Caco-2 (cell line): ENCODE results near the gene RNF14. TPM values are rescaled to one million over a fixed set of nuclear protein-coding genes. Genes with fewer than 3 reads are reported as not detected.

Source experiments
- BruUV-seq: library from RNA; stranded (reverse); fragments of 400-500 nt; replicated peaks from 2 replicates; lab custom pipeline; 2021; lab: Mats Ljungman, UMichigan
- CTCF ChIA-PET: fragments of 300-600 bp; sonication (Branson Sonifier 250); formaldehyde crosslinking; loops from one replicate; lab custom pipeline; 2022; ENCODE audit warnings: antibody characterized with exemption; lab: Charles Lee
- POLR2A ChIA-PET: fragments of 300-600 bp; sonication (Branson Sonifier 250); formaldehyde crosslinking; loops from one replicate; lab custom pipeline; 2022; ENCODE audit warnings: antibody characterized with exemption; lab: Charles Lee
- DNase-seq, 2 experiments: peaks; one replicate each; pipeline versions ENCODE4 v3.0.0 to v3.0.0-alpha.2; 2020 to 2022
- H3K27me3 ChIP-seq: replicated peaks from 2 replicates; pipeline ENCODE4 v1.6.0; 2011; ENCODE audit warnings: low read length; ENCODE audit not compliant: control insufficient read depth, insufficient read depth
- H3K36me3 ChIP-seq: 2 replicates; pipeline ENCODE4 v1.5.1; 2011; ENCODE audit warnings: low read length; ENCODE audit not compliant: control insufficient read depth, insufficient read depth
- H3K4me1 ChIP-seq: fragments of 250-450 bp; sonication (Bioruptor Pico); 2 replicates; pipeline ENCODE4 v1.5.1; 2020; ENCODE audit warnings: mild to moderate bottlenecking
- H3K4me3 ChIP-seq: 2 replicates; pipeline ENCODE4 v1.5.1; 2011; ENCODE audit warnings: low read depth, mild to moderate bottlenecking, control low read depth, low read length
- H3K9me3 ChIP-seq: fragments of 250-450 bp; sonication (Bioruptor Pico); 2 replicates; pipeline ENCODE4 v1.5.1; 2020; ENCODE audit warnings: mild to moderate bottlenecking, moderate library complexity
- H3K27ac Mint-ChIP-seq: one replicate; pipeline ENCODE4 v1.8.0; 2022; ENCODE audit warnings: mixed read lengths; ENCODE audit not compliant: unreplicated experiment
- H3K27me3 Mint-ChIP-seq: one replicate; pipeline ENCODE4 v1.8.0; 2022; ENCODE audit warnings: mixed read lengths; ENCODE audit not compliant: insufficient read depth, unreplicated experiment
- H3K36me3 Mint-ChIP-seq: one replicate; pipeline ENCODE4 v1.8.0; 2022; ENCODE audit warnings: mild to moderate bottlenecking, mixed read lengths; ENCODE audit not compliant: insufficient read depth, unreplicated experiment
- H3K4me1 Mint-ChIP-seq: one replicate; pipeline ENCODE4 v1.8.0; 2022; ENCODE audit warnings: low read depth, mixed read lengths; ENCODE audit not compliant: unreplicated experiment
- H3K4me3 Mint-ChIP-seq: one replicate; pipeline ENCODE4 v1.8.0; 2022; ENCODE audit warnings: mild to moderate bottlenecking, moderate library complexity, mixed read lengths; ENCODE audit not compliant: unreplicated experiment
- H3K9me3 Mint-ChIP-seq: one replicate; pipeline ENCODE4 v1.8.0; 2022; ENCODE audit warnings: mixed read lengths; ENCODE audit not compliant: unreplicated experiment
- CTCF ChIP-seq, 2 experiments: fragments of 200-600 bp in 1 of 2; IDR thresholded peaks; 1 replicate in 1 of 2; 2 replicates in 1 of 2; pipeline versions ENCODE4 v1.5.1 to v1.8.0; 2011 to 2022; ENCODE audit warnings: antibody characterized with exemption in 1 of 2, control low read depth in 1 of 2, inconsistent platforms in 1 of 2, low read depth in 1 of 2, low read length in 1 of 2, mild to moderate bottlenecking in 1 of 2, moderate library complexity in 1 of 2; ENCODE audit not compliant: insufficient read depth in 1 of 2, severe bottlenecking in 1 of 2, unreplicated experiment in 1 of 2
- intact Hi-C: fragments of 100-400 bp; cut with micrococcal nuclease; formaldehyde crosslinking; loops from one replicate; pipeline ENCODE4 v1.10.0; 2022; ENCODE audit not compliant: unreplicated experiment
- total RNA-seq: library from RNA; stranded (reverse); gene quantifications from 2 replicates; pipeline ENCODE4 v1.2.3, GENCODE V29; 2022

Gene RNF14
- total RNA-seq, 1 experiment from 2014 or later = 38.7 TPM

- intact Hi-C loops = no loop called here
- TF ChIP-seq CTCF (IDR thresholded peaks at IDR 0.05; ENCODE audit: insufficient read depth in 1 of 2, low read depth in 1 of 2, low read length in 1 of 2, severe bottlenecking in 1 of 2, unreplicated experiment in 1 of 2) = no peak
- no peak overlapping the region for H3K27ac Mint-ChIP-seq
These were observed 42.8 kb downstream of the RNF14 start for GRCh38 chr5:142011572-142012185.

GRCh38 chr5:142012186-142012785 lies 43.4 kb downstream of the RNF14 start:
- CTCF ChIA-PET = interaction anchor here (0.9 to 2.7 kb wide), 9 partner anchors 12 to 300 kb away, joined by 3 to 19 read pairs (median 3); partner anchors contain the start of gene RNF14
- Mint-ChIP-seq H3K9me3 (no peaks in the 10 kb centered on the region), H3K27me3 (no peaks in the 10 kb centered on the region), H3K4me1 (peaks cover 7% of the 10 kb centered on the region), H3K27ac (peak overlapping the region; percentile 94), H3K4me3 (peak overlapping the region; percentile 85), H3K36me3 (peaks cover 19% of the 10 kb centered on the region)
- H3K4me3 ChIP-seq = peak overlapping the region; percentile 87
- POLR2A ChIA-PET = interaction anchor here (0.5 to 1.1 kb wide), 3 partner anchors 43 to 167 kb away, joined by 3 to 16 read pairs (median 7); partner anchors contain the start of gene RNF14
- TSS peak; percentile 55 for BruUV-seq
- peak in 1 of 2 experiments; percentile 31 for TF ChIP-seq CTCF (IDR thresholded peaks at IDR 0.05; ENCODE audit: insufficient read depth in 1 of 2, low read depth in 1 of 2, low read length in 1 of 2, severe bottlenecking in 1 of 2, unreplicated experiment in 1 of 2)
- intact Hi-C loops = no loop called here
- no peaks in the 10 kb centered on the region for H3K9me3 ChIP-seq
- peak in 1 of 2 experiments; percentile 35 for DNase-seq
- H3K27me3 ChIP-seq = no peaks in the 10 kb centered on the region
- H3K36me3 ChIP-seq = no peaks in the 10 kb centered on the region
- peaks cover 4% of the 10 kb centered on the region; the same call in 1 of the 2 replicates for H3K4me1 ChIP-seq

More at GRCh38 chr5:142011572-142012185, 42.8 kb downstream of the RNF14 start:
- peaks cover 4% of the 10 kb centered on the region; the same call in 1 of the 2 replicates for H3K4me1 ChIP-seq
- no peaks in the 10 kb centered on the region for H3K27me3 ChIP-seq
- BruUV-seq = no TSS peak
- Mint-ChIP-seq H3K4me1 (peaks cover 7% of the 10 kb centered on the region), H3K4me3 (peak overlapping the region; percentile 85), H3K36me3 (peaks cover 19% of the 10 kb centered on the region), H3K9me3 (no peaks in the 10 kb centered on the region), H3K27me3 (no peaks in the 10 kb centered on the region)
- H3K4me3 ChIP-seq = no peak overlapping the region
- H3K9me3 ChIP-seq = no peaks in the 10 kb centered on the region
- no peak for DNase-seq
- peaks cover 1% of the 10 kb centered on the region; the same call in 1 of the 2 replicates for H3K36me3 ChIP-seq
- CTCF ChIA-PET = interaction anchor here (0.9 to 2.7 kb wide), 7 partner anchors 25 to 301 kb away, joined by 3 to 19 read pairs (median 3); partner anchors contain the start of gene RNF14
- POLR2A ChIA-PET = interaction anchor here (0.5 to 1.1 kb wide), 2 partner anchors 99 to 166 kb away, joined by 3 to 7 read pairs; no protein-coding TSS in a partner anchor

- ChIA-PET POLR2A (interaction anchor here (0.7 to 1.1 kb wide), 2 partner anchors 44 to 98 kb away, joined by 3 to 16 read pairs; partner anchors contain the start of gene RNF14), CTCF (interaction anchor here (1.0 to 2.7 kb wide), 7 partner anchors 12 to 299 kb away, joined by 3 to 19 read pairs (median 3); partner anchors contain the start of gene RNF14)
- no peaks in the 10 kb centered on the region for H3K36me3 ChIP-seq
- no peaks in the 10 kb centered on the region for H3K27me3 ChIP-seq
- peaks cover 4% of the 10 kb centered on the region; the same call in 1 of the 2 replicates for H3K4me1 ChIP-seq
- no TSS peak for BruUV-seq
- no peaks in the 10 kb centered on the region for H3K9me3 Mint-ChIP-seq
- TF ChIP-seq CTCF (IDR thresholded peaks at IDR 0.05; ENCODE audit: insufficient read depth in 1 of 2, low read depth in 1 of 2, low read length in 1 of 2, severe bottlenecking in 1 of 2, unreplicated experiment in 1 of 2) = no peak
- peak within 1 kb of the TSS; percentile 85 for H3K4me3 Mint-ChIP-seq
- peaks cover 19% of the 10 kb centered on the region for H3K36me3 Mint-ChIP-seq
- H3K4me3 ChIP-seq = peak within 1 kb of the TSS; percentile 87
- H3K27me3 Mint-ChIP-seq = no peaks in the 10 kb centered on the region
- H3K4me1 Mint-ChIP-seq = peaks cover 7% of the 10 kb centered on the region
- H3K27ac Mint-ChIP-seq = peak within 1 kb of the TSS; percentile 94
- DNase-seq = peak; percentile 79 to 86
- intact Hi-C loops = no loop called here
- H3K9me3 ChIP-seq = no peaks in the 10 kb centered on the region
These were observed 44.0 kb downstream of the RNF14 start, which contains the start of gene GNPDA1 for GRCh38 chr5:142012792-142013388. Gene GNPDA1, minus strand, starts transcription at chr5:142013027. Its CDS starts 992 bp downstream, at chr5:142012035.
